Breast epithelium (tissue), 4 donors: ENCODE results near the gene ZNF687. TPM values are rescaled to one million over a fixed set of nuclear protein-coding genes. Genes with fewer than 3 reads are reported as not detected.

ENCODE experiments used
- DNase-seq, 2 donors: peaks; one replicate each; pipeline ENCODE4 v3.0.0-alpha.2; 2019; ENCODE audit warnings: low spot score in 2 of 2
- H3K27ac ChIP-seq, 2 donors: fragments of 200-600 bp; sonication (generic) in 1 of 2; one replicate each; pipeline ENCODE4 v1.5.1; 2016 to 2019; ENCODE audit warnings: mild to moderate bottlenecking in 1 of 2
- H3K27me3 ChIP-seq, 2 donors: fragments of 200-600 bp; sonication (generic) in 1 of 2; one replicate each; pipeline versions ENCODE4 v1.5.1 to v1.6.0; 2017 to 2019; ENCODE audit warnings: control low read depth in 1 of 2, mild to moderate bottlenecking in 1 of 2
- H3K36me3 ChIP-seq: fragments of 200-600 bp; one replicate; pipeline ENCODE4 v1.5.1; 2019
- H3K4me1 ChIP-seq, 2 donors: fragments of 200-600 bp; sonication (generic); one replicate each; pipeline ENCODE4 v1.5.1; 2016 to 2019; ENCODE audit warnings: control low read depth in 1 of 2
- H3K4me3 ChIP-seq, 3 donors: fragments of 200-600 bp; sonication (generic); 1 replicate in 2 of 3; 2 replicates in 1 of 3; pipeline ENCODE4 v1.5.1; 2016 to 2019; ENCODE audit warnings: mild to moderate bottlenecking in 3 of 3, moderate library complexity in 2 of 3
- H3K9me3 ChIP-seq, 2 donors: fragments of 200-600 bp; sonication (generic) in 1 of 2; one replicate each; pipeline ENCODE4 v1.5.1; 2016 to 2019; ENCODE audit warnings: control low read depth in 1 of 2
- CTCF ChIP-seq, 3 donors: fragments of 450-650 bp; IDR thresholded peaks; one replicate each; pipeline ENCODE4 v1.5.1; 2016 to 2017; ENCODE audit warnings: antibody characterized with exemption in 3 of 3, mild to moderate bottlenecking in 3 of 3, moderate library complexity in 3 of 3
- POLR2A ChIP-seq: fragments of 450-650 bp; IDR thresholded peaks from one replicate; pipeline ENCODE4 v1.6.1; 2016; ENCODE audit warnings: antibody characterized with exemption, mild to moderate bottlenecking, moderate library complexity
- POLR2AphosphoS5 ChIP-seq, 3 donors: sonication (generic); formaldehyde crosslinking; IDR thresholded peaks; one replicate each; pipeline ENCODE4 v1.6.1; 2017; ENCODE audit warnings: antibody characterized with exemption in 3 of 3
- intact Hi-C: fragments of 100-400 bp; cut with DNase I; formaldehyde crosslinking; loops from one replicate; pipeline ENCODE4 v1.15.1; 2023; ENCODE audit warnings: low total_unique reads
- total RNA-seq, 3 donors: library from RNA; depleted of rRNA; stranded (reverse); fragments of >200 nt; gene quantifications; one replicate each; pipeline ENCODE4 v1.1.0, GENCODE V29; 2016

The ZNF687 gene
- total RNA-seq, 3 donors from 2014 or later = 20.6 to 31.6 (median 25.9) TPM

DNA sequence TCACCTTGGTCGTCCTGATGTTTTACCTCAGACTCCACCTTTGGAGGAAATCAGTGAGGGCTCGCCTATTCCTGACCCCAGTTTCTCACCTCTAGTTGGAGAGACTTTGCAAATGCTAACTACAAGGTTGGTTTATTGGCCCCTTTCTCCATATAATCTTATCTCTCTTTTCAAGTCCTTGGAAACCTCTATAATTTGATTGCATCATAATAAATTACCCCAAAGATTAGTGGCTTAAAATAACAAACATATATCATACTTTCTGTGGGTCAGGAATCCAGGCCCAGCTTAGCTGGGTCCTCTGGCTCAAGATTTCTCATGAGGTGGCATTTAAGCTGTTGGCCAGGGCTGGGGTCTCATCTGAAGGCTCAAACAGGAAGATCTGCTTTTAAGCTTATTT, 39.7 kb upstream of the ZNF687 start:
- Histone ChIP-seq H3K27ac (no peak overlapping the region), H3K27me3 (no peaks in the 10 kb centered on the region), H3K4me1 (no peaks in the 10 kb centered on the region), H3K4me3 (no peak overlapping the region), H3K36me3 (no peaks in the 10 kb centered on the region), H3K9me3 (no peaks in the 10 kb centered on the region)
- no peak for TF ChIP-seq CTCF (IDR thresholded peaks at IDR 0.05)
- no peak for TF ChIP-seq POLR2AphosphoS5 (IDR thresholded peaks at IDR 0.05)
- TF ChIP-seq POLR2A = no peak
- DNase-seq = no peak
- intact Hi-C loops = no loop called here

DNA sequence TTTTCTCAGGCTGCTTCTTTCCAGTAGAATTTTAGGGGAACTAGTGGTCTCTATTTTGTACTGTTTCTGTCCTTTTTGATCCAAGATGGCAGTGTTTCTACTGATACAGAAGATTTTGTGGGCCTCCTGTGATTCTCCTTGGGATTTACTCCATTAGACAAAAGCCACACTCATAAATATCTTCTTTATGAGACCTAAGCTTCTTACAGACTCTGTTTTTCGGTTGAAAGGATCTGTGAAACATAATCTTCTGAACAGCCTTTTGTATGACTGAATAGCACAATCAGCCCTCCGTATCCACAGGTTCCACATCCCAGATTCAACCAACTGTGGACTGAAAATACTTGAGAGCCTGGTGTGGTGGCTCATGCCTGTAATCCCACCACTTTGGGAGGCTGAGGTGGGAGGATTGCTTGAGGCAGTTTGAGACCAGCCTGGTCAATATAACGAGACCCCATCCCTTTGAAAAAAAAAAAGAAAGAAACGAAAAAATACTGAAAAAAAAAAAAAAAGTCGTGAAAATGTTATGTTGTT, 38.3 kb upstream of the ZNF687 start:
- Histone ChIP-seq H3K4me3 (no peak overlapping the region), H3K9me3 (no peaks in the 10 kb centered on the region), H3K4me1 (no peaks in the 10 kb centered on the region), H3K27me3 (no peaks in the 10 kb centered on the region), H3K36me3 (no peaks in the 10 kb centered on the region), H3K27ac (no peak overlapping the region)
- TF ChIP-seq POLR2AphosphoS5 (IDR thresholded peaks at IDR 0.05) (no peak), POLR2A (no peak), CTCF (IDR thresholded peaks at IDR 0.05) (no peak)
- DNase-seq = no peak
- intact Hi-C loops = no loop called here

GRCh38 chr1:151246786-151247185, 35.3 kb upstream of the ZNF687 start:
- no peak for DNase-seq
- TF ChIP-seq POLR2AphosphoS5 (IDR thresholded peaks at IDR 0.05) = no peak
- H3K9me3 ChIP-seq = no peaks in the 10 kb centered on the region
- H3K4me3 ChIP-seq = no peak overlapping the region
- H3K4me1 ChIP-seq = no peaks in the 10 kb centered on the region
- H3K36me3 ChIP-seq = no peaks in the 10 kb centered on the region
- intact Hi-C loops = no loop called here
- no peaks in the 10 kb centered on the region for H3K27me3 ChIP-seq
- H3K27ac ChIP-seq = no peak overlapping the region

DNA sequence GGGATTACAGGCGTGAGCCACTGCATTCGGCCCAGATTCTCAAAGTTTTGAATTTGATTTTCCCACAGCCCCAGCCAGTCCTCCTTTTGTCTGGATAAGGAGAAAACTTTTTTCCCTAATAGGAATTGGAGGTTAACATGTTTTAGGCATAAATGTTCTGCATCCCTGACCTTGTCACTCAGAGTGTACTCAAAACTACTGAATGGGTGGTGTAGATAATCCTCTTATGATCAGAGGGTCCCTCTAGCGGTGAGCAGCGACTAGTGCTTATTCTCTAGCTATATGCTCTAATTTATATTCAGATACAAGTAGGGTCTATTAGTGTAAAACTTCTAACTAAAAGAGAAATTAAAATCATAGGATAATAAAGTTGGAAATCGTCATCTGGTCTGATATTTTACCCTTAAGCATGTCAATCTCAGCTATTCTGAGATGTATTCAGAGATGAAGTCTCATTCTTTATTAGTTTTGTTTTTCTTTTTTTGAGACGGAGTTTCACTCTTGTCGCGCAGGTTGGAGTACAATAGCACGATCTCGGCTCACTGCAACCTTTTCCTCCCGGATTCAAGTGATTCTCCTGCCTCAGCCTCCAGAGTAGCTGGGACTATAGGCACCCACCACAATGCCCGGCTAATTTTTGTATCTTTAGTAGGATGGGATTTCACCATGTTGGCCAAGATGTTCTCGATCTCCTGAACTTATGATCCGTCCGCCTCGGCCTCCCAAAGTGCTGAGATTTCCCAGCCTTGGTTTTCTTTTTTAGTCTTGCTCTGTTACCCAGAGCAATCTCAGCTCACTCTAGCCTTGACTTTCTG, 30.2 kb upstream of the ZNF687 start:
- Histone ChIP-seq H3K4me1 (peaks cover 4 to 7% of the 10 kb centered on the region in 2 donors), H3K27ac (no peak overlapping the region), H3K9me3 (no peaks in the 10 kb centered on the region), H3K4me3 (no peak overlapping the region), H3K36me3 (no peaks in the 10 kb centered on the region), H3K27me3 (no peaks in the 10 kb centered on the region)
- intact Hi-C loops = no loop called here
- TF ChIP-seq POLR2A (no peak), CTCF (IDR thresholded peaks at IDR 0.05) (peak; percentile 57 to 74 (median 69)), POLR2AphosphoS5 (IDR thresholded peaks at IDR 0.05) (no peak)
- DNase-seq = peak in 1 of 2 donors; percentile 58

DNA sequence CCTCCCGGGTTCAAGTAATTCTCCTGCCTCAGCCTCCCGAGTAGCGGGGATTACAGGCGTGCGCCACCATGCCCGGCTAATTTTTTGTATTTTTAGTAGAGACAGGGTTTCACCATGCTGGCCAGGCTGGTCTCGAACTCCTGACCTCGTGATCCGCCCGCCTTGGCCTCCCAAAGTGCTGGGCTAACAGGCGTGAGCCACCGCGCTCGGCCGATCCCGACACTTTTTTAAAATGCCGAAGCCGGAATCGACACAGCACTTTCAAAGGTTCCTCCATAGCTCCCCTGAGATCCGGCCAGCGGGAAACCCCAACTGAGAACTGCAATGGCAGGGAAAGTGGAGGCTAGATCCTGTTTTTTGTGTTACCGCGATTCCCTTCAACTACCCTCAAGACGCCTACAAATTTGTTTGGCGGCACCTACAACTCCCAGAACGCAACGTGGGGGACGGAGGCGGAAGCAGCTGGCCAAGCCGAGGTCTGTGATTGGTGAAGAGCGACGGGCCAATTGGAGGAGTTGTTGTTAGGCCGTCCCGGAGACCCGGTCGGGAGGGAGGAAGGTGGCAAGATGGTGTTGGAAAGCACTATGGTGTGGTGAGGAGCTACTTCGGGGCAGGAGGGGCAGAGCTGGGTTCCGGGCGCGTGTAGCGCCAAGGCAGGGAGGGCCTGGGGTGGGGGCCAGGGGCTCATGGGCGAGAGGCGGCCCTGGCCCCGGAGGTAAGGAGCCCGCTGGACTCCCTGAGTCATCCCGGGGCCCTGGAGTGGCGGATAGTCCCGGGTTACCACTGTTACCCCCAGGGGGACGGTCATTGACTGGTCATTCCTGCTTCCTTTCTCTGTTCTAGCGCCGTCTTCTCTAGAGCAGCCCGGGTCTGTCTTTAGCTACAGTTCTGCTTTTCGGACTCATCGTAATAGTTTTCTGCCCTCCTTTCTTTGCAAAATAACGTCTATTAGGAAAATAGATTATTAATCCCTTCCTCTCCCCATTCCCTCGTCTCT, 27.6 kb upstream of the ZNF687 start, which contains the start of gene PSMD4:
Gene PSMD4 (plus strand): TSS at position 518 of the 997 bp plus-strand sequence. CDS start 49 bp downstream, at position 567.
- Histone ChIP-seq H3K4me1 (peaks cover 4 to 7% of the 10 kb centered on the region in 2 donors), H3K36me3 (no peaks in the 10 kb centered on the region), H3K9me3 (no peaks in the 10 kb centered on the region), H3K27ac (peak within 1 kb of the TSS; percentile 92 to 98), H3K27me3 (no peaks in the 10 kb centered on the region), H3K4me3 (peak within 1 kb of the TSS; percentile 90 to 99 (median 92))
- DNase-seq = peak; percentile 95 to 96
- TF ChIP-seq POLR2A (peak; percentile 92), POLR2AphosphoS5 (IDR thresholded peaks at IDR 0.05) (peak; percentile 88 to 98 (median 89)), CTCF (IDR thresholded peaks at IDR 0.05) (no peak)
- intact Hi-C loops = loop anchor here (1.0 kb wide), 1 partner anchor 26 kb away; no protein-coding TSS in a partner anchor
